Endothelial cell of umbilical vein (primary cell): ENCODE data around the gene PRM1.

Source experiments
- CTCF ChIP-seq, 2 donors: IDR thresholded peaks; 1 replicate in 1 of 2; 2 replicates in 1 of 2; pipeline ENCODE4 v1.5.1; 2011; ENCODE audit warnings: low read length in 2 of 2, mild to moderate bottlenecking in 2 of 2, moderate library complexity in 2 of 2, control low read depth in 1 of 2, inconsistent platforms in 1 of 2, low read depth in 1 of 2; ENCODE audit not compliant: insufficient read depth in 1 of 2; ENCODE audit errors: extremely low read depth in 1 of 2
- EZH2 ChIP-seq: IDR thresholded peaks from 2 replicates; pipeline ENCODE4 v1.6.1; 2012; ENCODE audit warnings: borderline replicate concordance, low read depth, mild to moderate bottlenecking, moderate library complexity, low read length, inconsistent platforms; ENCODE audit not compliant: severe bottlenecking
- FOS ChIP-seq: IDR thresholded peaks from 2 replicates; pipeline ENCODE4 v1.6.1; 2011; ENCODE audit warnings: mild to moderate bottlenecking, low read length, moderate library complexity, borderline replicate concordance; ENCODE audit not compliant: insufficient read depth
- GATA2 ChIP-seq: IDR thresholded peaks from 2 replicates; pipeline ENCODE4 v1.7.0; 2011; ENCODE audit warnings: low read depth, mild to moderate bottlenecking, moderate library complexity, mixed read lengths, low read length; ENCODE audit not compliant: insufficient read length, insufficient read depth
- JUN ChIP-seq: IDR thresholded peaks from 2 replicates; pipeline ENCODE4 v1.6.1; 2011; ENCODE audit warnings: borderline replicate concordance, low read depth; ENCODE audit not compliant: insufficient read length, insufficient read depth
- MAX ChIP-seq: IDR thresholded peaks from 2 replicates; pipeline ENCODE4 v1.6.1; 2011; ENCODE audit not compliant: insufficient read depth, insufficient read length
- MYC ChIP-seq: IDR thresholded peaks from one replicate; pipeline ENCODE4 v1.6.1; 2011; ENCODE audit warnings: mild to moderate bottlenecking, low read depth, low read length
- POLR2A ChIP-seq: IDR thresholded peaks from 2 replicates; pipeline ENCODE4 v1.6.1; 2012; ENCODE audit warnings: low read depth, mild to moderate bottlenecking, control low read depth, low read length
- POLR2AphosphoS5 ChIP-seq: IDR thresholded peaks from 2 replicates; pipeline ENCODE4 v1.6.1; 2012; ENCODE audit warnings: low read depth, mild to moderate bottlenecking, control low read depth, low read length, moderate library complexity; ENCODE audit not compliant: insufficient read depth

DNA sequence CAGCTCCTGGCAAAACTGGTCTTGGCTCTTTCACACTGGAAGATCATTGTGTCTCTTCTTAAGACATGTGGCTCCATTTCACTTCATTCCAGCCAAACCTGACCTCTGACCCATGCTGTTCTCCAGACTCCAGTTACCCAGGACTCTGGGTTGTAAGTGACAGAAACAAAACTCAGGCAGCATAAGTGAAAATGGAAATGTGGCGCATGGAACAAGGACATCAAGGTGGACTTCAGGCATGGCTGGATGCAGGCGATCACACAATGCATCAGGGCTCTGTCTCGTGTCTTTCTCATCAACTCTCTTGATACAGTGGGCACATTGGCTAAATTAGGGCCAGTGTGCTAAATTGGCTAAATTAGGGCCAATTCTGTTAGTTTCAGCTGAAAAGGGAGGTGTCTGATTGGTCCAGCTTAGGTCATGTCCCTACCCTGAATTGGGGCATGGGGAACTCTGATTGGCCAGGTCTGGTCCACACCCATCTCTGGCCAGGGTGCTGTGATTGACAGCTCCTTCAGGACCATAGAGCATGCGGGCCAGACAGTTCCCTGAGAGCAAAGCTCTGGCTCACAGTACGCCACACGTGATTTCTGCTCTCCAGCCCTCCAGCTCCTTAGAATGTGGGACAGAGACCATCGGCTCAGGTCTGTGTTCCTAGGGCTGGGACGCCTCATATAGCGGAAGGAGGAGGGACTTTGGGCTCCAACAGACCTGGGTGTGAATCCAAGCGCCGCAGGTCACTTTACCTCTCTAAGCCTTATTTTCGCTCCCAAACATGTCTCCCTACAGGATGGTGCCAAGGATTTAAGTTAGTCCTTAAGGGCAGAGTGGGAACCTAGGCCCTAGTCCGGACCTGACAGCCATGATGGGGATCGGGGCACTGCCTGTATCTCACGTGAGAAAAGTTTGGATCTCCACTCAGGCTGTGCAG is 42.6 kb downstream of the PRM1 start:
- TF ChIP-seq POLR2A (no peak), CTCF (IDR thresholded peaks at IDR 0.05; ENCODE audit: extremely low read depth in 1 of 2, insufficient read depth in 1 of 2, low read depth in 1 of 2, low read length in 2 of 2) (no peak), EZH2 (no peak), POLR2AphosphoS5 (no peak), GATA2 (no peak), MAX (no peak), MYC (no peak), FOS (no peak), JUN (no peak)
